Sigmoid colon (tissue), 7 donors: ENCODE data around the gene AGFG1. TPM values are rescaled to one million over a fixed set of nuclear protein-coding genes. Genes with fewer than 3 reads are reported as not detected.

Experiments
- DNase-seq: peaks from one replicate; pipeline ENCODE4 v3.0.0-alpha.2; 2019
- H3K27ac ChIP-seq, 4 donors: fragments of 200-600 bp; sonication (generic); one replicate each; pipeline ENCODE4 v1.5.1; 2016 to 2019; ENCODE audit warnings: mild to moderate bottlenecking in 1 of 4
- H3K27me3 ChIP-seq, 3 donors: fragments of 200-600 bp; sonication (generic); one replicate each; pipeline ENCODE4 v1.5.1; 2019; ENCODE audit warnings: mild to moderate bottlenecking in 1 of 3
- H3K36me3 ChIP-seq, 4 donors: fragments of 200-600 bp; sonication (generic); one replicate each; pipeline ENCODE4 v1.5.1; 2016 to 2019
- H3K4me1 ChIP-seq, 4 donors: fragments of 200-600 bp; sonication (generic); one replicate each; pipeline ENCODE4 v1.5.1; 2017 to 2019
- H3K4me3 ChIP-seq, 4 donors: fragments of 200-600 bp; sonication (generic); one replicate each; pipeline ENCODE4 v1.5.1; 2017 to 2019; ENCODE audit warnings: mild to moderate bottlenecking in 2 of 4, moderate library complexity in 1 of 4
- H3K9me3 ChIP-seq, 4 donors: fragments of 200-600 bp in 3 of 4; sonication (generic) in 3 of 4; one replicate each; pipeline versions ENCODE4 v1.5.1 to v1.6.1; 2013 to 2019
- EP300 ChIP-seq, 4 donors: sonication (generic); formaldehyde crosslinking; IDR thresholded peaks; one replicate each; pipeline ENCODE4 v1.6.1; 2017; ENCODE audit warnings: antibody characterized with exemption in 4 of 4
- POLR2A ChIP-seq, 2 donors: fragments of 450-650 bp; IDR thresholded peaks; one replicate each; pipeline ENCODE4 v1.6.1; 2016; ENCODE audit warnings: antibody characterized with exemption in 2 of 2, mild to moderate bottlenecking in 2 of 2, moderate library complexity in 2 of 2
- POLR2AphosphoS5 ChIP-seq, 4 donors: sonication (generic); formaldehyde crosslinking; IDR thresholded peaks; one replicate each; pipeline ENCODE4 v1.6.1; 2017; ENCODE audit warnings: antibody characterized with exemption in 4 of 4
- WGBS, 2 donors: extraction: QIAGEN DNeasy Blood & Tissue Kit; methylation state at CpG; one replicate each; pipeline ENCODE4 v1.1.7; 2013; 5-methylcytosine and 5-hydroxymethylcytosine counted together
- intact Hi-C: fragments of 100-400 bp; cut with DNase I; formaldehyde crosslinking; loops from one replicate; pipeline ENCODE4 v1.15.1; 2023
- polyA plus RNA-seq, 3 donors: library from polyadenylated mRNA; stranded (reverse); fragments of 200-250 nt; gene quantifications; one replicate each; pipeline ENCODE4 v1.2.3, GENCODE V29; 2013
- total RNA-seq, 4 donors: library from RNA; depleted of rRNA; stranded (reverse); fragments of >200 nt; gene quantifications; one replicate each; pipeline ENCODE4 v1.1.0, GENCODE V29; 2016
- TF ChIP-seq, protein P1 (sequence below), 4 experiments: fragments of 450-650 bp in 3 of 4; fragments of 200-600 bp in 1 of 4; IDR thresholded peaks; one replicate each; pipeline ENCODE4 v1.5.1; 2016 to 2019; ENCODE audit warnings: antibody characterized with exemption in 4 of 4, mild to moderate bottlenecking in 3 of 4, moderate library complexity in 2 of 4
- donor health status: healthy with polysubstance abuse.
- donor health status: Bipolar disorder and iron deficiency.
- donor health status: healthy.

The AGFG1 gene
- total and polyA plus RNA-seq, 7 donors, result 36.0 to 53.9 (median 43.6) TPM

DNA sequence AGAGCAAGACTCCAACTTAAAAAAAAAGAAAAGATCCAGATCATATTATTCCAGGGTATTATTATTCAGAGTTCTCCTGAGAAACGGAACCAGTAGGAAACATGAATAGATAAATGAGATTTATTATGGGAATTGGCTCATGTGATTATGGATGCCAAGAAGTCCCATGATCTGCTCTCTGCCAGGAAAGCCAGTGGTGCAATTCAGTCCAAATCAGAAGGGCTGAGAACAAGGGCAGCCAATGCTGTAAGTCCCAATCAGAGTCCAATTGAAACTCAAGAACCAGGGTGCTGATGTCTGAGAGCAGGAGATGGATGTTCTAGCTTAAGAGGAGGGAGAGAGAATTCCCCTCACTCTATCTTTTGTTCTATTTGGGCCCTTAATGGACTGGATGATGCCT lies 134.5 kb downstream of the AGFG1 start:
- Histone ChIP-seq H3K4me3 (no peak overlapping the region), H3K36me3 (no peaks in the 10 kb centered on the region), H3K27me3 (no peaks in the 10 kb centered on the region), H3K27ac (no peak overlapping the region), H3K9me3 (no peaks in the 10 kb centered on the region), H3K4me1 (no peaks in the 10 kb centered on the region)
- WGBS, 2 donors, result 88 to 89% methylated on average over 1 of the region's 1 CpG
- TF ChIP-seq POLR2AphosphoS5 (IDR thresholded peaks at IDR 0.05), result no peak
- TF ChIP-seq, protein P1, sequence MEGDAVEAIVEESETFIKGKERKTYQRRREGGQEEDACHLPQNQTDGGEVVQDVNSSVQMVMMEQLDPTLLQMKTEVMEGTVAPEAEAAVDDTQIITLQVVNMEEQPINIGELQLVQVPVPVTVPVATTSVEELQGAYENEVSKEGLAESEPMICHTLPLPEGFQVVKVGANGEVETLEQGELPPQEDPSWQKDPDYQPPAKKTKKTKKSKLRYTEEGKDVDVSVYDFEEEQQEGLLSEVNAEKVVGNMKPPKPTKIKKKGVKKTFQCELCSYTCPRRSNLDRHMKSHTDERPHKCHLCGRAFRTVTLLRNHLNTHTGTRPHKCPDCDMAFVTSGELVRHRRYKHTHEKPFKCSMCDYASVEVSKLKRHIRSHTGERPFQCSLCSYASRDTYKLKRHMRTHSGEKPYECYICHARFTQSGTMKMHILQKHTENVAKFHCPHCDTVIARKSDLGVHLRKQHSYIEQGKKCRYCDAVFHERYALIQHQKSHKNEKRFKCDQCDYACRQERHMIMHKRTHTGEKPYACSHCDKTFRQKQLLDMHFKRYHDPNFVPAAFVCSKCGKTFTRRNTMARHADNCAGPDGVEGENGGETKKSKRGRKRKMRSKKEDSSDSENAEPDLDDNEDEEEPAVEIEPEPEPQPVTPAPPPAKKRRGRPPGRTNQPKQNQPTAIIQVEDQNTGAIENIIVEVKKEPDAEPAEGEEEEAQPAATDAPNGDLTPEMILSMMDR (IDR thresholded peaks at IDR 0.05), result no peak
- TF ChIP-seq EP300 (IDR thresholded peaks at IDR 0.05), result no peak
- no peak for DNase-seq
- intact Hi-C loops, result no loop called here

DNA sequence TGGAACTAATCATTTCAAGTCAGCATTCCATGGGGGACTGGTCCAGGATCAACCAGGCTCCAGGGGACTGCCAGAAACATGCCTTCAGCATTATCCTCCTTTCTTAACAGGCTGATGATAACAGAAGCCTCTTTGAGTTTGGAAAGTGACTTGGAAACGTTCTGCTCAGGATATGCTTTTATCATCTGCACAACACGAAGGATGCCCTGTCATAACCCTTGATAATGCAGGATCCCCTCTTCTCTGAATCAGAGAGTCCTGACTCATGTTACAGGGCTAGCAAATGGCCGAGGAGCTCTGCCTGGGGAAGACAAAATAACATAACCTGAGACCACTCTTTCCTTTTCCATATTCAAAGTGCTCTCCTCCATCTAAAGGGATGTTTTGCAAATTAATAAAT lies 136.0 kb downstream of the AGFG1 start:
- intact Hi-C loops, result no loop called here
- Histone ChIP-seq H3K27me3 (no peaks in the 10 kb centered on the region), H3K9me3 (no peaks in the 10 kb centered on the region), H3K36me3 (no peaks in the 10 kb centered on the region), H3K4me3 (no peak overlapping the region), H3K27ac (no peak overlapping the region), H3K4me1 (no peaks in the 10 kb centered on the region)
- WGBS, 2 donors, result 66 to 85% methylated on average over 3 of the region's 3 CpGs
- no peak for DNase-seq
- TF ChIP-seq, protein P1 (IDR thresholded peaks at IDR 0.05), result no peak
- TF ChIP-seq EP300 (IDR thresholded peaks at IDR 0.05), result no peak
- TF ChIP-seq POLR2A (IDR thresholded peaks at IDR 0.05), result no peak
- TF ChIP-seq POLR2AphosphoS5 (IDR thresholded peaks at IDR 0.05), result no peak

DNA sequence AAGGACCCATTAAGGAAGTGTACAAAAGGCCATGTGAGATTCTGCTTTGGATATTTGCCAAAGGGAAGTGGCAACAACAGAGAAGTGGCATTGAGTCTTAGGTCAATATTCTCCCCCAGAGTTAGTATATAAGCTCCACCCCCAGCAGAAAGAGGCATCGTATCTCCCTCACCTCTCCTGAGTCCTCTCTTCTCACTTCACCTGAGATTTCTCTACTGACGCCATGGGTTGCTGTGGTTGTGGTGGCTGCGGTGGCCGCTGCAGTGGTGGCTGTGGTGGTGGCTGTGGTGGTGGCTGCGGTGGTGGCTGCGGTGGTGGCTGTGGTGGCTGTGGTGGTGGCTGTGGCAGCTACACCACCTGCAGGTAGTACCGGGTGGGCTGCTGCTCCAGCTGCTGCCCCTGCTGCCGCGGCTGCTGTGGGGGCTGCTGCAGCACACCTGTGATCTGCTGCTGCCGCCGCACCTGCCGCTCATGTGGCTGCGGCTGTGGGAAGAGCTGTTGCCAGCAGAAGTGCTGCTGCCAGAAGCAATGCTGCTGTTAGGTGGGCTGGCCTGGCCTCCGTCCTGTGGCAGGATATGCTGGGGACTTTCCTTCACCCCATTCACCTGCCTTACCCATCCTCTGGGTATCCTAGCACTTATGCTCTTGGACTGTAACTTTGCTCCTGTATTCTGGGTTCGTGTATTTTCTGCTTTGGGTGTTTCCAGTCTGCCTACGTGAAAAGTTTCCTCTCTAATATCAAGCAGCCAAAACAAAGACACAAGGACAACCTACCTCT lies 136.8 kb downstream of the AGFG1 start:
- WGBS, 2 donors, result 58 to 81% methylated on average over 16 of the region's 16 CpGs
- TF ChIP-seq, protein P1 (IDR thresholded peaks at IDR 0.05), result no peak
- TF ChIP-seq POLR2A (IDR thresholded peaks at IDR 0.05) (no peak), POLR2AphosphoS5 (IDR thresholded peaks at IDR 0.05) (no peak), EP300 (IDR thresholded peaks at IDR 0.05) (no peak)
- no peaks in the 10 kb centered on the region for H3K9me3 ChIP-seq
- H3K36me3 ChIP-seq, result no peaks in the 10 kb centered on the region
- H3K27me3 ChIP-seq, result no peaks in the 10 kb centered on the region
- no peak for DNase-seq
- no peak overlapping the region for H3K4me3 ChIP-seq
- no peak overlapping the region for H3K27ac ChIP-seq
- intact Hi-C loops, result no loop called here
- H3K4me1 ChIP-seq, result no peaks in the 10 kb centered on the region

DNA sequence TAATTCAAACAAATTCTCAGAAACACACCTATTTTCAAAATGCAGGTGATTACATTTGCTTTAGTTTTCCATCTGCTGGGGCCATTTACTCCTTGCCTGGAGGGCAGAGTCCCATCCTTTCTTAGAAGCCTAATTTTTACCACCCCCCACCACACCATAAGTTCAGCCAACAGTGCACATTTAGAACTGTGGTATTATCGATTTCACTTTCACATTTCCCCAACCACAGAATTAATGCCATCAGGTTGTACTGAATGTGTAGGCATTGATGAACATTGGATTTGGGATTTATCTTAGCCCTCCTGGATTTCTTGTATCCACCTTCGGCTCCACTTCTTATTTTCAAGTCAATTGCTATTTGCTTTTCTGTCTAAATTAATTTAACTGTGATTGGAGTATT lies 138.2 kb downstream of the AGFG1 start:
- Histone ChIP-seq H3K27me3 (no peaks in the 10 kb centered on the region), H3K36me3 (no peaks in the 10 kb centered on the region), H3K4me3 (no peak overlapping the region), H3K9me3 (no peaks in the 10 kb centered on the region), H3K27ac (no peak overlapping the region), H3K4me1 (no peaks in the 10 kb centered on the region)
- DNase-seq, result no peak
- TF ChIP-seq EP300 (IDR thresholded peaks at IDR 0.05) (no peak), POLR2A (IDR thresholded peaks at IDR 0.05) (no peak)
- intact Hi-C loops, result no loop called here
- 69 to 74% methylated on average over 2 of the region's 2 CpGs for WGBS, 2 donors

Other genes starting within 250 kb of the AGFG1 start
- gene MFF, start 146.9 kb upstream of the AGFG1 start, total RNA-seq, result 100 to 1,000 TPM; 109 to 138 (median 118) TPM
- gene MFF, start 146.9 kb upstream of the AGFG1 start, polyA plus RNA-seq, result 10 to 100 TPM; 72.1 to 90.2 (median 76.3) TPM
- not detected for gene TM4SF20, start 92.8 kb upstream of the AGFG1 start, total RNA-seq
- 1 to 10 TPM; 1.5 to 8.4 (median 2.3) TPM for gene TM4SF20, start 92.8 kb upstream of the AGFG1 start, polyA plus RNA-seq
- gene SCYGR1, start 84.2 kb upstream of the AGFG1 start, total RNA-seq, result not detected
- not detected for gene SCYGR1, start 84.2 kb upstream of the AGFG1 start, polyA plus RNA-seq
- not detected for gene SCYGR2, start 126.7 kb downstream of the AGFG1 start, total RNA-seq
- not detected for gene SCYGR2, start 126.7 kb downstream of the AGFG1 start, polyA plus RNA-seq
- not detected for gene SCYGR3, start 142.7 kb downstream of the AGFG1 start, total RNA-seq
- not detected for gene SCYGR3, start 142.7 kb downstream of the AGFG1 start, polyA plus RNA-seq
- not detected for gene SCYGR4, start 145.3 kb downstream of the AGFG1 start, total RNA-seq
- not detected for gene SCYGR4, start 145.3 kb downstream of the AGFG1 start, polyA plus RNA-seq
- gene SCYGR5, start 194.6 kb downstream of the AGFG1 start, total RNA-seq, result not detected
- not detected for gene SCYGR5, start 194.6 kb downstream of the AGFG1 start, polyA plus RNA-seq
- 1 to 10 TPM in 3 of 4 donors, under 1 TPM in 1; 0.95 to 8.2 (median 1.5) TPM for gene SLC19A3, start 245.9 kb downstream of the AGFG1 start, total RNA-seq
- gene SLC19A3, start 245.9 kb downstream of the AGFG1 start, polyA plus RNA-seq, result 1 to 10 TPM in 2 of 3 donors, under 1 TPM in 1; 0.69 to 4.6 (median 1.2) TPM